Spleen (tissue), 11 donors: ENCODE data around the gene MN1. TPM values are rescaled to one million over a fixed set of nuclear protein-coding genes. Genes with fewer than 3 reads are reported as not detected.

Experiments
- DNase-seq: peaks from one replicate; pipeline ENCODE4 v3.0.0-alpha.2; 2020
- H3K27ac ChIP-seq, 8 donors: fragments of 200-600 bp; sonication (generic) in 7 of 8; 1 replicate in 4 of 8; 2 replicates in 4 of 8; pipeline versions ENCODE4 v1.5.0 to v1.8.0; 2016 to 2021; ENCODE audit warnings: inconsistent platforms in 4 of 8, mild to moderate bottlenecking in 4 of 8, moderate library complexity in 1 of 8
- H3K27me3 ChIP-seq, 7 donors: fragments of 200-600 bp; sonication (generic) in 6 of 7; replicated peaks in 1 of 7; 1 replicate in 4 of 7; 2 replicates in 3 of 7; pipeline versions ENCODE4 v1.5.0 to v1.8.0; 2016 to 2021; ENCODE audit warnings: inconsistent platforms in 3 of 7, mild to moderate bottlenecking in 1 of 7
- H3K36me3 ChIP-seq, 6 donors: fragments of 200-600 bp; sonication (generic) in 5 of 6; 1 replicate in 4 of 6; 2 replicates in 2 of 6; pipeline versions ENCODE4 v1.5.0 to v1.8.0; 2016 to 2021; ENCODE audit warnings: inconsistent platforms in 2 of 6
- H3K4me1 ChIP-seq, 6 donors: fragments of 200-600 bp; sonication (generic) in 5 of 6; 1 replicate in 3 of 6; 2 replicates in 3 of 6; pipeline versions ENCODE4 v1.5.0 to v1.8.0; 2016 to 2021; ENCODE audit warnings: inconsistent platforms in 3 of 6
- H3K4me3 ChIP-seq, 8 donors: fragments of 200-600 bp; sonication (generic) in 7 of 8; 1 replicate in 4 of 8; 2 replicates in 4 of 8; pipeline versions ENCODE4 v1.5.0 to v1.8.0; 2016 to 2021; ENCODE audit warnings: inconsistent platforms in 4 of 8, mild to moderate bottlenecking in 4 of 8, moderate library complexity in 2 of 8
- H3K9me3 ChIP-seq, 8 donors: fragments of 200-600 bp; sonication (generic) in 7 of 8; 1 replicate in 4 of 8; 2 replicates in 4 of 8; pipeline versions ENCODE4 v1.5.0 to v1.8.0; 2016 to 2021; ENCODE audit warnings: inconsistent platforms in 4 of 8
- POLR2A ChIP-seq, 3 donors: fragments of 450-650 bp; IDR thresholded peaks; one replicate each; pipeline ENCODE4 v1.5.1; 2017; ENCODE audit warnings: antibody characterized with exemption in 3 of 3, mild to moderate bottlenecking in 1 of 3
- POLR2AphosphoS5 ChIP-seq, 3 donors: sonication (generic); formaldehyde crosslinking; IDR thresholded peaks; one replicate each; pipeline ENCODE4 v1.5.1; 2017; ENCODE audit warnings: antibody characterized with exemption in 3 of 3
- WGBS, 5 donors: extraction: QIAGEN DNeasy Blood & Tissue Kit in 3 of 5; methylation state at CpG; one replicate each; pipeline versions ENCODE4 v1.1.5 to v1.1.7; 2013 to 2018; 5-methylcytosine and 5-hydroxymethylcytosine counted together
- intact Hi-C: fragments of 100-400 bp; cut with DNase I; formaldehyde crosslinking; loops from one replicate; pipeline ENCODE4 v1.15.0; 2023; ENCODE audit warnings: low total_unique reads
- polyA plus RNA-seq, 3 donors: library from polyadenylated mRNA; stranded (reverse); fragments of 200-250 nt; gene quantifications; one replicate each; pipeline ENCODE4 v1.2.1, GENCODE V29; 2013
- total RNA-seq, 7 donors: library from RNA; depleted of rRNA in 3 of 7; stranded (reverse); fragments of >200 nt in 3 of 7; fragmentation: NEBNext Ultra II Directional in 4 of 7; extraction: Animal tissue kit (Norgen Biotek cat#: 25700) in 4 of 7; gene quantifications; one replicate each; pipeline versions ENCODE4 v1.1.0 to v1.2.1, GENCODE V29; 2016 to 2021
- TF ChIP-seq, protein P1 (sequence below), 11 experiments: fragments of 200-600 bp in 7 of 11; fragments of 450-650 bp in 4 of 11; sonication (generic) in 4 of 11; IDR thresholded peaks in 8 of 11; conservative IDR thresholded peaks in 3 of 11; 1 replicate in 7 of 11; 2 replicates in 4 of 11; pipeline versions ENCODE4 v1.4.0 to v1.8.0; 2016 to 2021; ENCODE audit warnings: antibody characterized with exemption in 11 of 11, inconsistent platforms in 4 of 11, mild to moderate bottlenecking in 1 of 11
- donor health status: healthy with polysubstance abuse.
- donor health status: DM: no; HTN: no; CAD: no; lungs with moderate emphysema.
- donor health status: DM: no; HTN: no; CAD: no.
- donor health status: Bipolar disorder and iron deficiency.
- donor health status: healthy.
- donor health status: DM: no; HTN: no; CAD: no.
- donor health status: DM: yes; HTN: yes; CAD: no.

Gene MN1
- total and polyA plus RNA-seq, 10 donors: 0.15 to 1.5 (median 0.71) TPM

DNA sequence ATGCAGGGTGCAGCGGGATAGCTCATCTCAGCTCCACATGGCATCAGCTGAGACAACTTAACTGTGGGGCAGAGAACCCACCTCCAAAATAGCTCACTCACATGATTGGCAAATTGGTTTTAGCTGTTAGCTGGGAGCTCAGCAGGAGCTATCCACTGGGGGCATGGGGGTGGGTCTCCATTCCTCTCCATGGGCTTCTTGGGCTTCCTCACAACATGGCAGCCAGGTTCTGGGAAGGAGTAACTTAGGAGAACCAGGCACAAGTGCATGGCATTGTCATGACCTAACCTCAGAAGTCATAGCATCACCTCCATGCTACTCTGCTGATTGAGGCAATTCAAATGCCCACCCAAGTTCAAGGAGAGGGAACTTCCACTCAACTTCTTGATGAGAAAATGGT, 85.5 kb downstream of the MN1 start:
- TF ChIP-seq POLR2AphosphoS5 (IDR thresholded peaks at IDR 0.05): no peak
- TF ChIP-seq POLR2A (IDR thresholded peaks at IDR 0.05): no peak
- TF ChIP-seq, protein P1, sequence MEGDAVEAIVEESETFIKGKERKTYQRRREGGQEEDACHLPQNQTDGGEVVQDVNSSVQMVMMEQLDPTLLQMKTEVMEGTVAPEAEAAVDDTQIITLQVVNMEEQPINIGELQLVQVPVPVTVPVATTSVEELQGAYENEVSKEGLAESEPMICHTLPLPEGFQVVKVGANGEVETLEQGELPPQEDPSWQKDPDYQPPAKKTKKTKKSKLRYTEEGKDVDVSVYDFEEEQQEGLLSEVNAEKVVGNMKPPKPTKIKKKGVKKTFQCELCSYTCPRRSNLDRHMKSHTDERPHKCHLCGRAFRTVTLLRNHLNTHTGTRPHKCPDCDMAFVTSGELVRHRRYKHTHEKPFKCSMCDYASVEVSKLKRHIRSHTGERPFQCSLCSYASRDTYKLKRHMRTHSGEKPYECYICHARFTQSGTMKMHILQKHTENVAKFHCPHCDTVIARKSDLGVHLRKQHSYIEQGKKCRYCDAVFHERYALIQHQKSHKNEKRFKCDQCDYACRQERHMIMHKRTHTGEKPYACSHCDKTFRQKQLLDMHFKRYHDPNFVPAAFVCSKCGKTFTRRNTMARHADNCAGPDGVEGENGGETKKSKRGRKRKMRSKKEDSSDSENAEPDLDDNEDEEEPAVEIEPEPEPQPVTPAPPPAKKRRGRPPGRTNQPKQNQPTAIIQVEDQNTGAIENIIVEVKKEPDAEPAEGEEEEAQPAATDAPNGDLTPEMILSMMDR (IDR thresholded peaks at IDR 0.05 in 8 of 11, conservative IDR thresholded peaks at IDR 0.05 in 3 of 11): no peak
- peaks cover 0 to 5% (median 0%) of the 10 kb centered on the region in 8 donors for H3K9me3 ChIP-seq
- 97 to 100% (median 99%) methylated on average over 1 of the region's 1 CpG for WGBS, 5 donors
- H3K27ac ChIP-seq: no peak overlapping the region
- peaks cover 0 to 28% (median 0%) of the 10 kb centered on the region in 7 donors for H3K27me3 ChIP-seq
- no peaks in the 10 kb centered on the region for H3K36me3 ChIP-seq
- peaks cover 0 to 11% (median 0%) of the 10 kb centered on the region in 6 donors for H3K4me1 ChIP-seq
- intact Hi-C loops: no loop called here
- H3K4me3 ChIP-seq: no peak overlapping the region
- peak; percentile 13 for DNase-seq

DNA sequence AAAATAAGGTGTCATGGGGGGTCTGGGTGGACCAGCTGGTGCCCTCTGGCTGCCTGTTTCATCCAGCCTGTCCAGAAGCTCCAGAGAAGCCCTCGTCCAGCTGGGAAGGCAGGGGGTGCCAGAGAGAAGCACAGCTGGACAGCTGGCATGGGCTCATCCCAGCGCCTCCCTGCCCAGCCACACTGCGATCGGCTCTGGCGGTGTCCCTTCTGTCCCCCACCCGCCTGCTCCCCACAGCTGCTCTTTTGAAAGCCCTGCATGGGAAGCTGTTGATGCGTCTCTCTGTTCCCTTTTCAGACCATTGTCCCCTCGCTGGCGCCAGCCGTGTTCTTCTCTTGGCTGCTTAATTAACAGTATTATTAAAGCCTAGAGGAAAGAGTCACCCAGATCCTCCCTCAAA, 86.5 kb downstream of the MN1 start:
- 53 to 65% (median 58%) methylated on average over 10 of the region's 10 CpGs for WGBS, 5 donors
- intact Hi-C loops: no loop called here
- peaks cover 0 to 5% (median 0%) of the 10 kb centered on the region in 8 donors for H3K9me3 ChIP-seq
- TF ChIP-seq POLR2AphosphoS5 (IDR thresholded peaks at IDR 0.05) (no peak), POLR2A (IDR thresholded peaks at IDR 0.05) (no peak)
- TF ChIP-seq, protein P1 (IDR thresholded peaks at IDR 0.05 in 8 of 11, conservative IDR thresholded peaks at IDR 0.05 in 3 of 11): peak in 2 of 11 experiments; percentile 14 to 20
- peak; percentile 37 for DNase-seq
- H3K27me3 ChIP-seq: peaks cover 0 to 38% (median 0%) of the 10 kb centered on the region in 7 donors
- H3K4me3 ChIP-seq: no peak overlapping the region
- H3K4me1 ChIP-seq: peaks cover 0 to 11% (median 0%) of the 10 kb centered on the region in 6 donors
- no peak overlapping the region for H3K27ac ChIP-seq
- H3K36me3 ChIP-seq: no peaks in the 10 kb centered on the region

DNA sequence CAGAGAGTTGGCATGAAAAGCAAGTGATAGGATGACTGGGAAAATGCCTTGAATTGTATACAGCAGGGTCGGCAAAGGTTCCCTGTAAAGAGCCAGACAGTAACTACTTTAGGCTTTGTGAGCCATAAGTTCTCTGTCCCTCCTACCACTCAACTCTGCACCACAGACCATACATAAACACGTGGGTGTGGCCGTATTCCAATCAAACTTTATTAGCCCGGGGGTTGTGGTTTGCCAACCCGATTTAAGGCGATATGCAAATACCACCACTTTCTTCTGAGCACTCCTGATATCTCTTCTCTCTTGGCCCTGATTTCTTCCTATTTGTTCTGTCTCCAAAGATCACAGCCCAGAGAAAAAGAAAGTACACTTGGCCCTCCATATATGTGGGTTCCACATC, 87.5 kb downstream of the MN1 start:
- H3K27me3 ChIP-seq: peaks cover 0 to 43% (median 0%) of the 10 kb centered on the region in 7 donors
- 46 to 65% (median 54%) methylated on average over 6 of the region's 6 CpGs for WGBS, 5 donors
- no peaks in the 10 kb centered on the region for H3K36me3 ChIP-seq
- intact Hi-C loops: no loop called here
- DNase-seq: no peak
- H3K4me3 ChIP-seq: no peak overlapping the region
- peaks cover 0 to 11% (median 0%) of the 10 kb centered on the region in 6 donors for H3K4me1 ChIP-seq
- no peak for TF ChIP-seq POLR2AphosphoS5 (IDR thresholded peaks at IDR 0.05)
- no peak for TF ChIP-seq POLR2A (IDR thresholded peaks at IDR 0.05)
- TF ChIP-seq, protein P1 (IDR thresholded peaks at IDR 0.05 in 8 of 11, conservative IDR thresholded peaks at IDR 0.05 in 3 of 11): no peak
- H3K27ac ChIP-seq: no peak overlapping the region
- peaks cover 0 to 5% (median 0%) of the 10 kb centered on the region in 8 donors for H3K9me3 ChIP-seq

DNA sequence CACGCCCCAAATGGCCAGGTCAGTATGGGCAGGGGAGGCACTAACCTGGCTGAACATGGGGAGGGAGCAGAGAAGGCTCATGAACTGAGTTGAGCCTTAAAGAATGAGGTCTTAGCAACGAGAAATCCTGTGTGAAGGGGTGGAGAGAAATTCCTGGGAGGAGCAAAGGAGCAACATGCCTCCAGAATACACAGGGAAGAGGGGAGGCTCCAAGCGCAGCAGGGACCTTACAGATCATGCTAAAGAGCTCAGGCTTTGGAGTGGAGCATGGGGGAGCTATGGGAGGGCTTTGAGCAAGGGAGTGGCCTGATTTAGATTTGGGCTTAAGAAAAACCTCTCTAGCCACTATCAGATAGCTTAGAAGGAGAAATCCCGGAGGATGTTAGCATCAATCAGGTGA, 88.1 kb downstream of the MN1 start:
- DNase-seq: no peak
- peaks cover 0 to 6% (median 0%) of the 10 kb centered on the region in 6 donors for H3K4me1 ChIP-seq
- peaks cover 0 to 5% (median 0%) of the 10 kb centered on the region in 8 donors for H3K9me3 ChIP-seq
- WGBS, 5 donors: 46 to 80% (median 76%) methylated on average over 4 of the region's 4 CpGs
- H3K36me3 ChIP-seq: no peaks in the 10 kb centered on the region
- intact Hi-C loops: no loop called here
- no peak overlapping the region for H3K4me3 ChIP-seq
- TF ChIP-seq, protein P1 (IDR thresholded peaks at IDR 0.05 in 8 of 11, conservative IDR thresholded peaks at IDR 0.05 in 3 of 11): no peak
- TF ChIP-seq POLR2A (IDR thresholded peaks at IDR 0.05) (no peak), POLR2AphosphoS5 (IDR thresholded peaks at IDR 0.05) (no peak)
- no peak overlapping the region for H3K27ac ChIP-seq
- peaks cover 0 to 43% (median 0%) of the 10 kb centered on the region in 7 donors for H3K27me3 ChIP-seq
